Tibial nerve (tissue), 4 donors: ENCODE data around the gene CFAP97. TPM values are rescaled to one million over a fixed set of nuclear protein-coding genes. Genes with fewer than 3 reads are reported as not detected.
"Not testable (repeated sequence)": the region's sequence is repeated elsewhere in the genome, so short reads cannot be mapped to it uniquely, and the experiment has no call there.

ENCODE experiments used
- DNase-seq, 2 donors: peaks; one replicate each; pipeline ENCODE4 v3.0.0-alpha.2; 2019; ENCODE audit warnings: low spot score in 2 of 2
- H3K27ac ChIP-seq, 4 donors: fragments of 200-600 bp; sonication (generic) in 3 of 4; one replicate each; pipeline ENCODE4 v1.5.1; 2017 to 2019; ENCODE audit warnings: mild to moderate bottlenecking in 1 of 4
- H3K27me3 ChIP-seq, 2 donors: fragments of 200-600 bp; sonication (generic) in 1 of 2; one replicate each; pipeline versions ENCODE4 v1.5.1 to v1.6.0; 2017 to 2019
- H3K36me3 ChIP-seq, 3 donors: fragments of 200-600 bp; sonication (generic); one replicate each; pipeline ENCODE4 v1.5.1; 2018 to 2019
- H3K4me1 ChIP-seq, 4 donors: fragments of 200-600 bp; sonication (generic) in 3 of 4; one replicate each; pipeline ENCODE4 v1.5.1; 2017 to 2019
- H3K4me3 ChIP-seq, 4 donors: fragments of 200-600 bp; sonication (generic) in 3 of 4; one replicate each; pipeline ENCODE4 v1.5.1; 2017 to 2019; ENCODE audit warnings: mild to moderate bottlenecking in 1 of 4, moderate library complexity in 1 of 4
- H3K9me3 ChIP-seq, 4 donors: fragments of 200-600 bp; sonication (generic) in 3 of 4; one replicate each; pipeline ENCODE4 v1.5.1; 2017 to 2019
- EP300 ChIP-seq, 2 donors: sonication (generic); formaldehyde crosslinking; IDR thresholded peaks; one replicate each; pipeline ENCODE4 v1.6.1; 2017; ENCODE audit warnings: antibody characterized with exemption in 2 of 2, mild to moderate bottlenecking in 1 of 2
- POLR2A ChIP-seq, 2 donors: fragments of 450-650 bp; IDR thresholded peaks; one replicate each; pipeline ENCODE4 v1.6.1; 2017; ENCODE audit warnings: antibody characterized with exemption in 2 of 2, mild to moderate bottlenecking in 2 of 2, moderate library complexity in 2 of 2
- WGBS, 2 donors: methylation state at CpG; one replicate each; pipeline ENCODE4 v1.1.5; 2018; 5-methylcytosine and 5-hydroxymethylcytosine counted together
- total RNA-seq, 4 donors: library from RNA; depleted of rRNA; stranded (reverse); fragments of >200 nt; gene quantifications; one replicate each; pipeline ENCODE4 v1.1.0, GENCODE V29; 2016
- TF ChIP-seq, protein P1 (sequence below), 5 experiments: fragments of 200-600 bp in 3 of 5; fragments of 450-650 bp in 2 of 5; sonication (generic) in 3 of 5; IDR thresholded peaks; one replicate each; pipeline ENCODE4 v1.5.1; 2016 to 2019; ENCODE audit warnings: antibody characterized with exemption in 5 of 5, mild to moderate bottlenecking in 3 of 5, moderate library complexity in 2 of 5

CFAP97 gene
- total RNA-seq, 4 donors from 2014 or later = 30.3 to 44.1 (median 33.3) TPM

DNA sequence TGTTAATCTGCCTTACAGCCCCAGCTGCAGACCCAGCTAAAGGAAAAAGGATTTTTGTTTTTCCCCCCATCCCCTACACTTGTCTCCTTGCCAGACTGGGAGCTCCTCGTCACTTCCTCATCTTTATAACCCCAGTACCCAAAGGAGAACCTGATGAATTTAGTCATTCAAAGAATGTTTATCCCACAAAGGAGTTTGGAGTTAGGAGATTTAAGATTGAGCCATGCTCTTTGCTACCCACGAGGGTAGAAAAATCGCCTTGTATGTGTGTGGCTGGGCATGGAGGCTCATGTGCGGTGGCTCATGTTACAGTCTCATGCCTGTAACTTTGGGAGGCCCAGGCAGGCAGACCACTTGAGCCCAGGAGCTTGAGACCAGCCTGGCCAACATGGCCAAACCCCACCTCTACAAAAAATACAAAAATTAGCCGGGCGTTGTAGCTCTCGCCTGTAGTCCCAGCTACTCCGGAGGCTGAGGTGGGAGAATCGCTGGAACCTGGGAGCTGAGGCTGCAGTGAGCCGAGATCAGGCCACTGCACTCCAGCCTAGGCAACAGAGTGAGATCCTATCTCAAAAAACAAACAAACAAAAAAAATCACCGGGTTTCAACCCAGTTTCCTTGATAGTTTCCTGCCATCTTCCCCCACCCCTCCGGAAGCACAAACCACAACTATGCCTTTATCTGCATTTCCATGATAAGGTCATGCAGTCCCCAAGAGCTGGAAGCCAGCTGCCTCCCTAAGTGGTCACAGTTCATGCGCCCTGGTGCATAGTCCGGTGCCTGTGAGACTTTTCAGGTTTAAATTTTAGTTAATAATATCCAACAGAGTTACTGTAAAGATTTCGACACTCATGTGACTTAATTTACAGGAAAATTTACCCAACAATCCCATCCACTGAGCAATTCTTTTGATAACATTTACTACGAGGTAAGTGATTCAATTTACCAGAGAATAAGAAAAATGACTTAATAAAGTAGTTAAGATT, 1.5 kb downstream of the CFAP97 start:
- no peak for DNase-seq
- no peaks in the 10 kb centered on the region for H3K9me3 ChIP-seq
- no peak for TF ChIP-seq EP300 (IDR thresholded peaks at IDR 0.05)
- no peak for TF ChIP-seq POLR2A (IDR thresholded peaks at IDR 0.05)
- TF ChIP-seq, protein P1, sequence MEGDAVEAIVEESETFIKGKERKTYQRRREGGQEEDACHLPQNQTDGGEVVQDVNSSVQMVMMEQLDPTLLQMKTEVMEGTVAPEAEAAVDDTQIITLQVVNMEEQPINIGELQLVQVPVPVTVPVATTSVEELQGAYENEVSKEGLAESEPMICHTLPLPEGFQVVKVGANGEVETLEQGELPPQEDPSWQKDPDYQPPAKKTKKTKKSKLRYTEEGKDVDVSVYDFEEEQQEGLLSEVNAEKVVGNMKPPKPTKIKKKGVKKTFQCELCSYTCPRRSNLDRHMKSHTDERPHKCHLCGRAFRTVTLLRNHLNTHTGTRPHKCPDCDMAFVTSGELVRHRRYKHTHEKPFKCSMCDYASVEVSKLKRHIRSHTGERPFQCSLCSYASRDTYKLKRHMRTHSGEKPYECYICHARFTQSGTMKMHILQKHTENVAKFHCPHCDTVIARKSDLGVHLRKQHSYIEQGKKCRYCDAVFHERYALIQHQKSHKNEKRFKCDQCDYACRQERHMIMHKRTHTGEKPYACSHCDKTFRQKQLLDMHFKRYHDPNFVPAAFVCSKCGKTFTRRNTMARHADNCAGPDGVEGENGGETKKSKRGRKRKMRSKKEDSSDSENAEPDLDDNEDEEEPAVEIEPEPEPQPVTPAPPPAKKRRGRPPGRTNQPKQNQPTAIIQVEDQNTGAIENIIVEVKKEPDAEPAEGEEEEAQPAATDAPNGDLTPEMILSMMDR (IDR thresholded peaks at IDR 0.05) = no peak
- peak overlapping the region in 1 of 4 donors; percentile 66 for H3K4me3 ChIP-seq
- H3K4me1 ChIP-seq = peaks cover 0 to 31% (median 17%) of the 10 kb centered on the region in 4 donors
- no peaks in the 10 kb centered on the region for H3K27me3 ChIP-seq
- WGBS, 2 donors = 58 to 60% methylated on average over 16 of the region's 16 CpGs
- H3K36me3 ChIP-seq = peaks cover 0 to 7% (median 0%) of the 10 kb centered on the region in 3 donors
- H3K27ac ChIP-seq = peak overlapping the region in 3 of 4 donors; percentile 94 to 98 (median 98)

DNA sequence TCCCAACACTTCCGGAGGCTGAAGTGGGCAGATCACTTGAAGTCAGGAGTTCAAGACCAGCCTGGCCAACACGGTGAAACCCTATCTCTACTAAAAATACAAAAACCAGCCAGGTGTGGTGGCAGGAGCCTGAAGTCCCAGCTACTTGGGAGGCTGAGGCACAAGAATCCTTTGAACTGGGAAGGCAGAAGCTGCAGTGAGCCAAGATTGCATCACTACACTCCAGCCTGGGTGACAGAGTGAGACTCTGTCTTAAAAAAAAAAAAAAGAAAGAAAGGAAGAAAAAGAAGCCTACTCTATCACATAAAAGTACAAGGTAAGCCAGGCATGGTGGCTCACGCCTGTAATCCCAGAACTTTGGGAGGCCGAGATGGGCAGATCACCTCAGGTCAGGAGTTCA, 5.6 kb downstream of the CFAP97 start:
- WGBS, 2 donors = 96 to 97% methylated on average over 4 of the region's 4 CpGs
- H3K27me3 ChIP-seq, DNase-seq, H3K36me3 ChIP-seq, H3K4me3 ChIP-seq, H3K9me3 ChIP-seq, H3K27ac ChIP-seq: not testable (repeated sequence)
- H3K4me1 ChIP-seq = peaks cover 0 to 20% (median 9%) of the 10 kb centered on the region in 4 donors

DNA sequence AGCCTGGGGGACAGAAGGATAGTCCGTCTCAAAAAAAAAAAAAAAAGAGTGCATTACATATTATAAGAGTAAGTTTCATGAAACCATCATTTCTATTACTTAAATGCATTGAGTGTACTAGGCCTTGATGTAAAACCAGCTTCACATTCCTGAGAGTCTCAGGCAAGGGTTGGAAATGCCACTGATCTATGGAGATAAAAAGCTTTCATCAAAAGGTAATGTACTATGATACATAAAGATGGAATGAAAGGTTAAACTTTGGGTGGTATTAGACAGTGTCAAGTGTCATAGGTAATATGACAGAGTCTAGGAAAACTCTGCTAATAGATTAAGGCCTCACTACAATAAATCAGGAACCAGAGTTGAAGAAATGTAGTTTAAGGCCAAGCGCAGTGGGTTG, 7.4 kb downstream of the CFAP97 start:
- Histone ChIP-seq H3K4me3 (no peak overlapping the region), H3K27ac (no peak overlapping the region)

DNA sequence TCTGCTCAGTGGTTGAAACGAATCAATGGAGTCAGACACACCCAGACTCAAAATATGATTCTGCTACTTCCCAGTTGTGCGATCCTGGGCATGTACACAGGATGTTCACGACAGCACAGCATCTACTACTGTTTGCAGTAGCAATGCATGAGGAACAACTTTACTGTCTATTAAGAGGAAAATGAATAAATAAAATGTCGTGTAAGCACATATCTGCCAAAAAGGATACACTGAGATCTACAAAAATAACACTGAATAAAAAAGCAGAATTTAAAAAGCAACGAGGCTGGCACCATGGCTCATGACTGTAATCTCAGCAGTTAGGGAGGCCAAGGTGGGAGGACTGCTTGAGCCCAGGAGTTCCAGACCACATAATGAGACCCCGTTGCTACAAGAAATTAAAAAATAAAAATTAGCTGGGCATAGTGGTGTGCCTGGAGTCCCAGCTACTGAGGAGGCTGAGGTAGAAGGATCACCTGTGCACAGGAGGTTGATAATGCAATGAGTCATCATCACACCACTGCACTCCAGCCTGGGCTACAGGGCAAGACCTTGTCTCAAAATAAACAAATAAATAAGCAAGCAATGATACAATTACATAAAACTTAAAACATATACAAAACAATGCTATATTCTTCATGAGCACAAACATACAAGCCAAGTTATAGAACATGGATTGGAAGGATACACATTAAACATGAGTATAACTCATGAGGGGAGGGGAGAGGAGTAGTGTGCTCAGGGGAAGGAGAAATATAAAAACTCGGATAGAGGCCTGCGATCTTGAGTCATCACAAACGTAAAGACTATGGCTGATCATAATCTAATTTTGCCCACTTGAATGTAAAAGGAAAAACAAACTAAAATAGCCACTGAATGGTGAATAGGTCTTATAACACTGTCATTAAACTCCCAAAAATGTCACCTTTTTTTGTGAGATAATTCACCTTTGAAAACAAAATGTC, 8.6 kb downstream of the CFAP97 start:
- 69 to 70% methylated on average over 9 of the region's 9 CpGs for WGBS, 2 donors
- no peak overlapping the region for H3K27ac ChIP-seq
- H3K9me3 ChIP-seq = no peaks in the 10 kb centered on the region
- H3K4me1 ChIP-seq = peaks cover 0 to 3% (median 0%) of the 10 kb centered on the region in 4 donors
- no peak overlapping the region for H3K4me3 ChIP-seq
- H3K36me3 ChIP-seq = peaks cover 0 to 13% (median 0%) of the 10 kb centered on the region in 3 donors
- DNase-seq = no peak
- no peak for TF ChIP-seq EP300 (IDR thresholded peaks at IDR 0.05)
- no peak for TF ChIP-seq POLR2A (IDR thresholded peaks at IDR 0.05)
- TF ChIP-seq, protein P1 (IDR thresholded peaks at IDR 0.05) = no peak
- H3K27me3 ChIP-seq = no peaks in the 10 kb centered on the region

More for the DNA sequence above, 7.4 kb downstream of the CFAP97 start:
- Histone ChIP-seq H3K9me3 (no peaks in the 10 kb centered on the region), H3K36me3 (peaks cover 0 to 7% (median 0%) of the 10 kb centered on the region in 3 donors), H3K27me3 (no peaks in the 10 kb centered on the region), H3K4me1 (peaks cover 0 to 4% (median 0%) of the 10 kb centered on the region in 4 donors)
- no peak for TF ChIP-seq POLR2A (IDR thresholded peaks at IDR 0.05)
- no peak for TF ChIP-seq EP300 (IDR thresholded peaks at IDR 0.05)
- TF ChIP-seq, protein P1 (IDR thresholded peaks at IDR 0.05) = no peak
- WGBS, 2 donors = 93 to 96% methylated on average over 2 of the region's 2 CpGs
- no peak for DNase-seq

DNA sequence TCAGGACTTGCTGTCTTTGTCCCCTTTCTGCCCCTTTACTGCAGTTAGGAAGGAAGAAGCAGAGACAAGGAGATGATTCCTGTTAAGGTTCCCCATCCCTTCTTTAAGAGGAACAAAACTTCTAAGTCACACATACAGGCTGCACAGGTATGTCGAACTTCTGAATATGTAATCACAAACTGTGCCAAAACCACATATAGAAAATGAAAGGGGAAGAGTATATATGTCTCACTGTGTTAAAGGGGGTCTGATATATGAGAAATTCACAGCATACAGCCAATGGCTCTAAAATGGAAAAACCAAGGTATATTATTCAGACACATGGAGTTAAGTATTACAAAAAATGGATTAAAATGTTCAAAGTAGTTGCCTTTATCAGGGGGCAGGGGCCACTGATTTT, 11.7 kb downstream of the CFAP97 start:
- H3K9me3 ChIP-seq = no peaks in the 10 kb centered on the region
- no peak overlapping the region for H3K4me3 ChIP-seq
- H3K4me1 ChIP-seq = peaks cover 0 to 7% (median 0%) of the 10 kb centered on the region in 4 donors
- no peak overlapping the region for H3K27ac ChIP-seq
- 89 to 97% methylated on average over 1 of the region's 1 CpG for WGBS, 2 donors
- no peak for DNase-seq
- no peaks in the 10 kb centered on the region for H3K27me3 ChIP-seq
- TF ChIP-seq, protein P1 (IDR thresholded peaks at IDR 0.05) = no peak
- TF ChIP-seq POLR2A (IDR thresholded peaks at IDR 0.05) (no peak), EP300 (IDR thresholded peaks at IDR 0.05) (no peak)
- peaks cover 0 to 31% (median 0%) of the 10 kb centered on the region in 3 donors for H3K36me3 ChIP-seq
